ENCODE data around the gene SYK.

- TF ChIP-seq, protein P1, sequence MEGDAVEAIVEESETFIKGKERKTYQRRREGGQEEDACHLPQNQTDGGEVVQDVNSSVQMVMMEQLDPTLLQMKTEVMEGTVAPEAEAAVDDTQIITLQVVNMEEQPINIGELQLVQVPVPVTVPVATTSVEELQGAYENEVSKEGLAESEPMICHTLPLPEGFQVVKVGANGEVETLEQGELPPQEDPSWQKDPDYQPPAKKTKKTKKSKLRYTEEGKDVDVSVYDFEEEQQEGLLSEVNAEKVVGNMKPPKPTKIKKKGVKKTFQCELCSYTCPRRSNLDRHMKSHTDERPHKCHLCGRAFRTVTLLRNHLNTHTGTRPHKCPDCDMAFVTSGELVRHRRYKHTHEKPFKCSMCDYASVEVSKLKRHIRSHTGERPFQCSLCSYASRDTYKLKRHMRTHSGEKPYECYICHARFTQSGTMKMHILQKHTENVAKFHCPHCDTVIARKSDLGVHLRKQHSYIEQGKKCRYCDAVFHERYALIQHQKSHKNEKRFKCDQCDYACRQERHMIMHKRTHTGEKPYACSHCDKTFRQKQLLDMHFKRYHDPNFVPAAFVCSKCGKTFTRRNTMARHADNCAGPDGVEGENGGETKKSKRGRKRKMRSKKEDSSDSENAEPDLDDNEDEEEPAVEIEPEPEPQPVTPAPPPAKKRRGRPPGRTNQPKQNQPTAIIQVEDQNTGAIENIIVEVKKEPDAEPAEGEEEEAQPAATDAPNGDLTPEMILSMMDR (IDR thresholded peaks at IDR 0.05): no peak
- TF ChIP-seq POLR2A (IDR thresholded peaks at IDR 0.05): no peak
Measured at GRCh38 chr9:90808398-90808797, 6.8 kb downstream of the SYK start.
